ENCODE measurements around the gene PEX1. TPM values are rescaled to one million over a fixed set of nuclear protein-coding genes. Genes with fewer than 3 reads are reported as not detected.

Gene PEX1
- total RNA-seq, 1 donor from 2014 or later: 26.8 TPM

DNA sequence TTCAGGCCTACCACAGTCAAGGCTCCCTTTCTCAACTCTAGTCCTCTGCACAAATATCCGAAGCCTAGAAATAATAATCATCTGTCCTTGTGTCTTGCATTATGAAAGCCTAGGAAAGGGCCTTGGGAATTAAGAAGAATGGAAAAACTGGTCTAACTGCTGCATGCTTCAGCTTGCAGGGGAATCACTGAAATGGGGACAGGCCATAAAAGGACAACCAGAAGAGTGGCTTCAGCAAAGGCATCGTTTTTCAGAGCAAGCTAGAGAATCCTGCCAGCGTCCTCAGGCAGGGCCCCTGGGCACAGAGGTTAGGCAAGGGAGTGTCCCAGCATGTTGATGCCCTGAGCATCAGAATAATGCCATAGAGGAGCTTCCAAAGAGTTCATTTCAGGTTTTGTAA, 63.8 kb downstream of the PEX1 start:
- Mint-ChIP-seq H3K4me1 (ENCODE audit: low read depth) (no peaks in the 10 kb centered on the region), H3K9me3 (ENCODE audit: low read depth) (peaks cover 14% of the 10 kb centered on the region), H3K27me3 (no peaks in the 10 kb centered on the region), H3K4me3 (ENCODE audit: low read depth) (no peak overlapping the region), H3K27ac (no peak overlapping the region), H3K36me3 (ENCODE audit: insufficient read depth) (peaks cover 7% of the 10 kb centered on the region)
- no peak for DNase-seq (ENCODE audit: low spot score, unreplicated experiment)
- TF ChIP-seq, protein P1, sequence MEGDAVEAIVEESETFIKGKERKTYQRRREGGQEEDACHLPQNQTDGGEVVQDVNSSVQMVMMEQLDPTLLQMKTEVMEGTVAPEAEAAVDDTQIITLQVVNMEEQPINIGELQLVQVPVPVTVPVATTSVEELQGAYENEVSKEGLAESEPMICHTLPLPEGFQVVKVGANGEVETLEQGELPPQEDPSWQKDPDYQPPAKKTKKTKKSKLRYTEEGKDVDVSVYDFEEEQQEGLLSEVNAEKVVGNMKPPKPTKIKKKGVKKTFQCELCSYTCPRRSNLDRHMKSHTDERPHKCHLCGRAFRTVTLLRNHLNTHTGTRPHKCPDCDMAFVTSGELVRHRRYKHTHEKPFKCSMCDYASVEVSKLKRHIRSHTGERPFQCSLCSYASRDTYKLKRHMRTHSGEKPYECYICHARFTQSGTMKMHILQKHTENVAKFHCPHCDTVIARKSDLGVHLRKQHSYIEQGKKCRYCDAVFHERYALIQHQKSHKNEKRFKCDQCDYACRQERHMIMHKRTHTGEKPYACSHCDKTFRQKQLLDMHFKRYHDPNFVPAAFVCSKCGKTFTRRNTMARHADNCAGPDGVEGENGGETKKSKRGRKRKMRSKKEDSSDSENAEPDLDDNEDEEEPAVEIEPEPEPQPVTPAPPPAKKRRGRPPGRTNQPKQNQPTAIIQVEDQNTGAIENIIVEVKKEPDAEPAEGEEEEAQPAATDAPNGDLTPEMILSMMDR (IDR thresholded peaks at IDR 0.05; ENCODE audit: unreplicated experiment): no peak

DNA sequence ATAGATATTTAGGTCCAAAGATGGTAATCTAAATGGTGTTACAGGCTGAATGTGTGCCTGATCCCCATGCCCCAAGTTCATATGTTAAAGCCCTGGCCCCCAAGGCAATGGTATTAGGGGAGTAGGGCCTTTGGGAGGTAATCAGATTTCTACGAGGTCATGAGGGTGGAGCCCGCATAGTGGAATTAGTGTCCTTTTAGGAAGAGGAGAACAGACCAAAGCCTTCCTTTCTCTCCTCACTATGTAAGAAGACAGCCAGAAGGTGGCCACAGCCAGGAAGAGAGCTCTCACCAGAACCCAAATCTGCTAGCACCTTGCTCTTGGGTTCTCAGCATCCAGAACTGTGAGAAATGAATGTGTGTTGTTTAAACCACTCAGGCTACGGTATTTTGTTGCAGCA, 65.8 kb downstream of the PEX1 start:
- no peak for DNase-seq (ENCODE audit: low spot score, unreplicated experiment)
- TF ChIP-seq, protein P1 (IDR thresholded peaks at IDR 0.05; ENCODE audit: unreplicated experiment): no peak
- H3K9me3 Mint-ChIP-seq (ENCODE audit: low read depth): peaks cover 2% of the 10 kb centered on the region
- H3K27ac Mint-ChIP-seq: peak overlapping the region; percentile 45
- H3K36me3 Mint-ChIP-seq (ENCODE audit: insufficient read depth): peaks cover under 1% of the 10 kb centered on the region
- H3K27me3 Mint-ChIP-seq: no peaks in the 10 kb centered on the region
- no peaks in the 10 kb centered on the region for H3K4me1 Mint-ChIP-seq (ENCODE audit: low read depth)
- H3K4me3 Mint-ChIP-seq (ENCODE audit: low read depth): no peak overlapping the region

DNA sequence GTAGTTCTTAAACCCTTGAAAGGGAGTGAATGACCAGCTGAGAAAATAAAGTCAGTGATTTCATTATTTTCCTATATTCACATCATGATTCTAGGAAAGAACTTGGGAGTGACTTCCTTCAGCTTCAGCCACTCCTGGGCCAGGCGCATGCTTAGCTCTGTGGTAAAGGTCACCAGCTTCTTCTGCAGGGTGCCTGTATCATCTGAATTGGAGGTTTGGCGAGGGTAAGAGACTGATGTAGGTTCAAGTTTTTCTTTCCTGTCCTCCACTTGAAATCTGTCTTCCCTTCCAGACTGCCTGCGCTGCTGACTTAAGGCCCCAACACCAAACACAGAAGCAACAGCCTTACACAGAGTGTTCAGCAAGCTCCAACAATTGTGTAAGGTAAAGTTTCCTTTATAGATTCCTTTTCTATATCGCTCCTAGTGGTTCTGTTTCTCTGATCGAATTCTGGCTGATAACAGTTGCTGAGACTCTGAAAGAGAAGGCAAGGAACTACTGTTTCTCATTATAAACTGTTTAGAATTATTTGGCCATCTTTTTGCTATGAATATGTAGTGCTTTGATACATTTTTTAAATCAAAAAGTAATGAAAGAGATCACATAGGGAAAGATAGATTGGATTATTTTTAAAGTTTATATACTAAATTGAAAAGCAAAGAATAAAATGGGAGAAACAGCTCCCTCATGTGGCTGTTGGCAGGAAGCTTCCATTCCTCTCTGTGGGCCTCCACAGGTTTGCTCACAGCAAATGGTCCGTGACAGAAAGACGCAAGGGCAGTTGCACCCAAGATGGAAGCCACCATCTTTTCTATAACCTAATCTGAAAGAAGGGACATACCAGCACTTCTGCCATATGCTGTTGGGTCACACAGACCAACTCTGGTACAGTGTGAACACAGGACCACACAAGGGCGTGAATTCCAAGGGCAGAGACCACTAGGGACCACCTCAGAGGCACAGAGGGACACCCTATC, 67.0 kb downstream of the PEX1 start:
- H3K27ac Mint-ChIP-seq: no peak overlapping the region
- no peaks in the 10 kb centered on the region for H3K9me3 Mint-ChIP-seq (ENCODE audit: low read depth)
- no peak overlapping the region for H3K4me3 Mint-ChIP-seq (ENCODE audit: low read depth)
- no peaks in the 10 kb centered on the region for H3K4me1 Mint-ChIP-seq (ENCODE audit: low read depth)
- peaks cover 1% of the 10 kb centered on the region for H3K36me3 Mint-ChIP-seq (ENCODE audit: insufficient read depth)
- DNase-seq (ENCODE audit: low spot score, unreplicated experiment): no peak
- TF ChIP-seq, protein P1 (IDR thresholded peaks at IDR 0.05; ENCODE audit: unreplicated experiment): peak; percentile 86
- no peaks in the 10 kb centered on the region for H3K27me3 Mint-ChIP-seq

DNA sequence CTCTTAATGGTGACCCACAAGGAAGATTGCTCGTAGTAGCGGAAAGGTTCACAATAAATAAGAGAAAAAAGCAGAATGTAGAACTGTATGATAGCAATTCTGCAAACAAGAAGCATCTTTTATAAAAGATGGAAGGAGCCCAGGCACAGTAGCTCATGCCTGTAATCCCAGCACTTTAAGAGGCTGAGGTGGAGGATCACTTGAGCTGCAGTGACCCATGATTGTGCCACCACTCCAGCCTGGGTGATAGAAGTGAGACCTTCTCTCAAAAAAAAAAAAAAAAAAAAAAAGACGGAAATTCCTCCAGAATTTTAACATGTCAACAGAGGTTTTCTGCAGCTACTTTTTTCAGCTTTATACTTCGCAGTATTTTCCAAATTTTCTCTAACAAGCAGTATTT, 67.8 kb downstream of the PEX1 start:
- no peak overlapping the region for H3K27ac Mint-ChIP-seq
- no peak overlapping the region for H3K4me3 Mint-ChIP-seq (ENCODE audit: low read depth)
- no peaks in the 10 kb centered on the region for H3K27me3 Mint-ChIP-seq
- H3K9me3 Mint-ChIP-seq (ENCODE audit: low read depth): no peaks in the 10 kb centered on the region
- TF ChIP-seq, protein P1 (IDR thresholded peaks at IDR 0.05; ENCODE audit: unreplicated experiment): no peak
- DNase-seq (ENCODE audit: low spot score, unreplicated experiment): no peak
- no peaks in the 10 kb centered on the region for H3K4me1 Mint-ChIP-seq (ENCODE audit: low read depth)
- peaks cover 1% of the 10 kb centered on the region for H3K36me3 Mint-ChIP-seq (ENCODE audit: insufficient read depth)

DNA sequence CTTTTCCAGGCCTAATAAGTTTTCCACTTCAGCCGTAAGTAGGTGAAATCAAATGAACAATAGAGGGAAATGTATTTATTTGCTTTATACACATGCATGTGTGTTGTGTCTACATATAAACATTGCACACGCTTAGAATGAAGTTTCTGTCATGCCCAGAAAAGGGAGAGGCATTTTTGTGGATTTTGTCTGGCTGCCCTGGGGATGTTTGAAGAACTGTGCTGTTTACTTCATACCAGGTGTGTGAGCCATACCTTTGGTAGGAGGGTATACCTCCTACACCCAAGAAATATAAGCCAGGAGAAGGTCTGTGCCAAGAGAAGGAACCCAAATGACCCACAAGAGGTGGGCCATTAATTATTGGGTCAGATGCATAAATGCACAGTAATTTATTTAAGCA, 68.2 kb downstream of the PEX1 start:
- H3K27me3 Mint-ChIP-seq: no peaks in the 10 kb centered on the region
- H3K9me3 Mint-ChIP-seq (ENCODE audit: low read depth): no peaks in the 10 kb centered on the region
- no peak overlapping the region for H3K4me3 Mint-ChIP-seq (ENCODE audit: low read depth)
- TF ChIP-seq, protein P1 (IDR thresholded peaks at IDR 0.05; ENCODE audit: unreplicated experiment): no peak
- DNase-seq (ENCODE audit: low spot score, unreplicated experiment): no peak
- no peak overlapping the region for H3K27ac Mint-ChIP-seq
- peaks cover 1% of the 10 kb centered on the region for H3K36me3 Mint-ChIP-seq (ENCODE audit: insufficient read depth)
- H3K4me1 Mint-ChIP-seq (ENCODE audit: low read depth): no peaks in the 10 kb centered on the region
